ENCODE data around the gene CACFD1. TPM values are rescaled to one million over a fixed set of nuclear protein-coding genes. Genes with fewer than 3 reads are reported as not detected.

Gene CACFD1
- total and polyA plus RNA-seq, 11 donors: 8.0 to 21.9 (median 11.6) TPM

- TF ChIP-seq CTCF (IDR thresholded peaks at IDR 0.05) (no peak), POLR2A (IDR thresholded peaks at IDR 0.05) (no peak)
- no peak overlapping the region for H3K27ac ChIP-seq
- 1 to 2% (median 1%) methylated on average over 22 to 57 of the region's 57 CpGs for WGBS, 4 donors
- ATAC-seq (peak in 2 of 4 donors; percentile 14 to 41), DNase-seq (no peak)
- peaks cover 0 to 16% (median 0%) of the 10 kb centered on the region in 12 donors for H3K4me1 ChIP-seq
- H3K27me3 ChIP-seq: peaks cover 0 to 42% (median 27%) of the 10 kb centered on the region in 9 donors
- intact Hi-C loops (cut with DNase I): no loop called here
- peak overlapping the region in 8 of 12 donors; percentile 17 to 40 (median 30) for H3K4me3 ChIP-seq
- H3K9me3 ChIP-seq: no peaks in the 10 kb centered on the region
- no peaks in the 10 kb centered on the region for H3K36me3 ChIP-seq
Observed at GRCh38 chr9:133428617-133429101, 31.1 kb upstream of the CACFD1 start.

GRCh38 chr9:133429214-133429613 is 30.6 kb upstream of the CACFD1 start:
- ATAC-seq: no peak
- 4 to 8% (median 7%) methylated on average over 17 to 18 of the region's 18 CpGs for WGBS, 4 donors
- TF ChIP-seq POLR2A (IDR thresholded peaks at IDR 0.05) (no peak), CTCF (IDR thresholded peaks at IDR 0.05) (no peak)
- H3K4me3 ChIP-seq: no peak overlapping the region
- no peak overlapping the region for H3K27ac ChIP-seq
- no peak for DNase-seq
- intact Hi-C loops (cut with DNase I): no loop called here
- peaks cover 0 to 16% (median 0%) of the 10 kb centered on the region in 12 donors for H3K4me1 ChIP-seq
- H3K36me3 ChIP-seq: no peaks in the 10 kb centered on the region
- no peaks in the 10 kb centered on the region for H3K9me3 ChIP-seq
- H3K27me3 ChIP-seq: peaks cover 0 to 42% (median 27%) of the 10 kb centered on the region in 9 donors

- Histone ChIP-seq H3K9me3 (no peaks in the 10 kb centered on the region), H3K27me3 (peaks cover 0 to 42% (median 27%) of the 10 kb centered on the region in 9 donors), H3K27ac (no peak overlapping the region), H3K4me3 (no peak overlapping the region), H3K4me1 (peaks cover 0 to 16% (median 0%) of the 10 kb centered on the region in 12 donors), H3K36me3 (no peaks in the 10 kb centered on the region)
- DNase-seq (peak in 2 of 5 donors; percentile 26 to 33), ATAC-seq (peak in 3 of 4 donors; percentile 35 to 75 (median 44))
- 9 to 24% (median 19%) methylated on average over 22 to 49 of the region's 49 CpGs for WGBS, 4 donors
- TF ChIP-seq POLR2A (IDR thresholded peaks at IDR 0.05) (no peak), CTCF (IDR thresholded peaks at IDR 0.05) (peak in 9 of 12 donors; percentile 8 to 41 (median 20))
- intact Hi-C loops (cut with DNase I): no loop called here
Observed at GRCh38 chr9:133429641-133430161, 30.1 kb upstream of the CACFD1 start.

- no peak for TF ChIP-seq POLR2A (IDR thresholded peaks at IDR 0.05)
- TF ChIP-seq CTCF (IDR thresholded peaks at IDR 0.05): no peak
- Histone ChIP-seq H3K4me3 (no peak overlapping the region), H3K36me3 (no peaks in the 10 kb centered on the region), H3K27ac (no peak overlapping the region), H3K4me1 (peaks cover 0 to 16% (median 0%) of the 10 kb centered on the region in 12 donors), H3K9me3 (no peaks in the 10 kb centered on the region), H3K27me3 (peaks cover 0 to 41% (median 27%) of the 10 kb centered on the region in 9 donors)
- ATAC-seq (no peak), DNase-seq (no peak)
- intact Hi-C loops (cut with DNase I): no loop called here
- 81 to 100% (median 95%) methylated on average over 1 of the region's 1 CpG for WGBS, 4 donors
Observed at GRCh38 chr9:133430244-133430643, 29.5 kb upstream of the CACFD1 start.

Measured in heart left ventricle (tissue), 16 donors.